GM20000 (cell line): Measurements from ENCODE around the gene ADAMTS2.

Source experiments
- DNase-seq: peaks from one replicate; pipeline ENCODE4 v3.0.0; 2012; ENCODE audit warnings: low spot score
- CTCF ChIP-seq: IDR thresholded peaks from 2 replicates; pipeline ENCODE4 v1.5.1; 2012; ENCODE audit warnings: mild to moderate bottlenecking, control low read depth; ENCODE audit errors: extremely low read depth, missing control alignments

The ADAMTS2 gene

DNA sequence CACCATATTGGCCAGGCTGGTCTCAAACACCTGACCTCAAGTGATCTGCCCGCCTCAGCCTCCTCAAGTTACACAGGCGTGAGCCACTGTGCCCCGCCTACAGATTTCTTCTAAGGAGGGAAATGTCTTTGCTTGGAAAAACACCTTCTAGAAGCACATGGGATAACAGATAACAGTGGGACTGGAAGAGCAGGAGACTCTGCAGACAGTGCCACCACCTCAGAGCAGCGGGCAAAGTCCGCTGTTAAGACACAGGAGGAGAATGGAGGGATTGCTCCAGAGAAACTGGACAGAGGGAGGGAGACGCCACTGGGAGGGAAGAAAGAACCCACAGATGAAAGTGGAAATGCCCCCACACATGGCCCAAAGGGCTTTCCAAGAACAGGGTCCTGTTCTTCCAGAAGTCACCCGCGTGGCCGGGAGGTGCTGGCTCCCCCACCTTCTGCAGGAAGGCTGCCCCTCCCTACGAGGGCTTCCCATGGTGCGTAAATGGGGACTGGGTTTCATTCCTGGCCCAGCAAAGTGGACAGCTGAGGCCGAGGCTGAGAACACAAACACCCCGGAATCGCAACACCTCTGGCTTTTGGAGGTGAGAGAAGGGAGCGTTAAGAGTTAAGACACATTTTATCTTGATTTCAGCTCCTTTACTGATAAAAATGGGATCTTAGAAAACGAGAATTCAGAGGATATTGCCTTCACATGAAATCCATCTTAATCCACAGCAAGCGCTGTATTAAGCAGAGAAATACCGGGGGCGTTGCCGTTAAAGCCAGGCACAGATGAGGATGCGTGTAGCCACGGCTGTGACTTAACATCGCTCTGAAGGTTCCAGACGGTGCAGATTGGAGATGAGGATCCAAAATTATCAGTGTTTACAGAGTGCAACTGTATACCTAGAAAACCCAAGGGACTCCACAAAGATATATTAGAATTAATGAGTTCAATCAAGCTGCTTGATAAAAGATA is 11.2 kb downstream of the ADAMTS2 start:
- TF ChIP-seq CTCF: no peak
- no peak for DNase-seq

- TF ChIP-seq CTCF: no peak
- no peak for DNase-seq
Measured at GRCh38 chr5:179332741-179333290, 12.4 kb downstream of the ADAMTS2 start.

DNA sequence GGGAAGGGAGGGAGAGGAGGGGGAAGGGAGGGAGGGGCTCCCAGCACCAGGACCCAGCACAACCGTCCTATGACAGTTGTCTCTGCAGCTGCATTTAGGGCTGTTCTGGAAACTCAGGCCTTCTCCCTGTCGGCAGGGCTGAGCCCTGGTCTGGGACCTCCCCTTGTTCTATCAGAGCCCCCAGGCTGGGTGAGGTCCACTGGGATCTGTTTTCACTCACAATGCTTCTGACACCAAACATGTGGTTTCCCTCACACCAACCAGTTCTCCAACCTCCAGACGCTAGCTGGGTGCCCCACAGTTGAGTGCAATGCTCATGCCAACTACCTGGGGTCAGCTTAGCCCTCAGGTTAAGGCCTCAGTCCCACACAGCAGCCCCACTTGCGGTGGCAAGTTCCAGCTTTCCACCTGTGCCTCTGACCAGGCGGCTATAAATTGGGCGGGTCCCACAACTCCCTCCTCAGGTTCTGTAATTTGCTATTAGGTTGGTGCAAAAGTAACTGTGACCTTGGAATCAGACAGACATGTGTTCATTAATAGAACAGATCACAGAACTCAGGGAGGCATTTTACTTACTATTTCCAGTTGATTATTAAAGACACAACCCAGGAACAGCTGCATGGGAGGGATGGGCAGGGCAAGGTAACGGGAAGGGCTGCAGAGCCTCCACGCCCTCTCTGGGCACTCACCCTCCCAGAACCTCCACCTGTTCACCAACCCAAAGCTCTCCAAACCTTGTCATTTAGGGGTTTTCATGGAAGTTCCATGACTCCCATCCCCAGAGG is 13.5 kb downstream of the ADAMTS2 start:
- no peak for DNase-seq

GRCh38 chr5:179330186-179330900 is 14.9 kb downstream of the ADAMTS2 start:
- no peak for DNase-seq
- TF ChIP-seq CTCF: no peak

More for the DNA sequence above, 13.5 kb downstream of the ADAMTS2 start:
- no peak for TF ChIP-seq CTCF

DNA sequence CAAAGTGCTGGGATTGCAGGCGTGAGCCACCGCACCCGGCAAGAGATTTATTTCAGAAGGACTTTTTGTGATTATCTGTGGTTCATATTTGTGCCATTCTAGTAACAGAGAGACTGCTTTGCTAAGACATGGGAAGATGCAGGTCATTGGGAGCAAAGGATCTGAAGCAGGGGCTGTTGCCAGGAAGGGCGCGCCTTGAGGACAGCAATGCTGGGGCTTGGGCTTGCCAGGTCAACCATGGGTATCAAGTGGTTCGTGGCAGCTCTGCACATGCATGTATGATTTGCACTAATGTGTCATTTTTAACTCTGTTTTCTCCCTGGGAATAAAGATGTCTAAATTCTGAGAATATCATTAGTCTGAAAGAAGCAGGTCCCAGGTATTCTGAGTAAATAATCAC is 17.0 kb downstream of the ADAMTS2 start:
- no peak for TF ChIP-seq CTCF
- no peak for DNase-seq

DNA sequence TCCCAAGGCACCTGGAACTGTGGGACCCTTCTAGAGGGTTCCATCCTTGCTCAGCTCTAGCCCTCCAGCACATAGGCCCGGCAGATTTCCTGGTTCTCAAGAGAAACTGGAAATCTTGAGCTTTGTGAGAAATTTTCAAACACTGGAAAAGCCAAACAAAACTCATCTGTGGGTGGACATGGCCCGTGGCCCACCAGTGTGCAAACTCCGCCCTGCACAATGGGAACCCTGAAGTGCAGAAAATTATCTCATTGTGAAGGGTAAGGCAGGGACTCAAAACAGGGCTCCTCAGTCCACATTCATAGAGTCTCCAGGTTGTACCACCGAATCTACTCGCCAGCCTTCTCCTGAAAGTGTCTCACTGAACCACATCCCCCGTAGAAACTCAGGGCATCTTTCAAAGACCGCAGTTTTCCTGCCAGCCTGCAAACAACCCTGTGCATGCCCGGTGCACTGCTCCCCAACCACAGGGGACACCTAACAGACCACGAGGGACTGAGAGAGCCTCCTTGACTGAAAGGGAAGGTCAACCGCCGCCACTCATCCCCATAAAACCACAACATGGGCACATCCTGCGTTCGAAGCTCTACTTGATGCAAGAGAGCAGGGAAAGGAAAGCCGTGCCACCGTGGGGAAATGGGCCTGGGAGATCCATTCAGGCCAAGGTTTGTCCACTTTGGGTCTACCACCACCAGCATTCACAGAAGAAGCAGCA is 18.1 kb downstream of the ADAMTS2 start:
- DNase-seq: no peak

More for the DNA sequence above, 18.1 kb downstream of the ADAMTS2 start:
- TF ChIP-seq CTCF: no peak
